Measurements from ENCODE around the gene TLCD1. TPM values are rescaled to one million over a fixed set of nuclear protein-coding genes. Genes with fewer than 3 reads are reported as not detected.

Gene TLCD1
- total RNA-seq, 4 donors from 2014 or later = 3.3 to 9.1 (median 5.8) TPM

- H3K36me3 ChIP-seq = peaks cover 0 to 35% (median 0%) of the 10 kb centered on the region in 3 donors
- DNase-seq = no peak
- peaks cover 9 to 38% (median 21%) of the 10 kb centered on the region in 4 donors for H3K4me1 ChIP-seq
- H3K4me3 ChIP-seq = peak overlapping the region in 3 of 4 donors; percentile 52 to 85 (median 58)
- TF ChIP-seq CTCF (IDR thresholded peaks at IDR 0.05) (no peak), POLR2A (IDR thresholded peaks at IDR 0.05) (no peak)
- H3K27me3 ChIP-seq = no peaks in the 10 kb centered on the region
- peak overlapping the region; percentile 62 to 92 (median 90) for H3K27ac ChIP-seq
- H3K9me3 ChIP-seq = no peaks in the 10 kb centered on the region
Observed at GRCh38 chr17:28718333-28719020, 7.6 kb downstream of the TLCD1 start.

- Histone ChIP-seq H3K4me3 (peak within 1 kb of the TSS; percentile 44 to 58 (median 52)), H3K27me3 (no peaks in the 10 kb centered on the region), H3K36me3 (peaks cover 0 to 28% (median 0%) of the 10 kb centered on the region in 3 donors), H3K27ac (peak within 1 kb of the TSS; percentile 62 to 92 (median 90)), H3K4me1 (peaks cover 9 to 38% (median 21%) of the 10 kb centered on the region in 4 donors), H3K9me3 (no peaks in the 10 kb centered on the region)
- no peak for TF ChIP-seq POLR2A (IDR thresholded peaks at IDR 0.05)
- no peak for TF ChIP-seq CTCF (IDR thresholded peaks at IDR 0.05)
- DNase-seq = peak in 2 of 3 donors; percentile 52 to 71
Observed at GRCh38 chr17:28717578-28718332, 8.3 kb downstream of the TLCD1 start, which contains the start of gene RAB34. TSS of gene RAB34 (minus strand) at chr17:28717868. CDS start at chr17:28717266, 602 bp downstream.

GRCh38 chr17:28716740-28717577, 9.1 kb downstream of the TLCD1 start:
- Histone ChIP-seq H3K27ac (peak overlapping the region; percentile 62 to 92 (median 90)), H3K36me3 (peaks cover 0 to 20% (median 0%) of the 10 kb centered on the region in 3 donors), H3K27me3 (no peaks in the 10 kb centered on the region), H3K4me3 (peak overlapping the region; percentile 44 to 58 (median 52)), H3K9me3 (no peaks in the 10 kb centered on the region), H3K4me1 (peaks cover 9 to 42% (median 19%) of the 10 kb centered on the region in 4 donors)
- no peak for TF ChIP-seq CTCF (IDR thresholded peaks at IDR 0.05)
- no peak for TF ChIP-seq POLR2A (IDR thresholded peaks at IDR 0.05)
- DNase-seq = no peak

- H3K4me1 ChIP-seq = peaks cover 0 to 35% (median 8%) of the 10 kb centered on the region in 4 donors
- peaks cover 0 to 13% (median 0%) of the 10 kb centered on the region in 3 donors for H3K36me3 ChIP-seq
- no peak for DNase-seq
- H3K9me3 ChIP-seq = no peaks in the 10 kb centered on the region
- H3K4me3 ChIP-seq = no peak overlapping the region
- H3K27ac ChIP-seq = no peak overlapping the region
- TF ChIP-seq CTCF (IDR thresholded peaks at IDR 0.05) = no peak
- TF ChIP-seq POLR2A (IDR thresholded peaks at IDR 0.05) = no peak
- no peaks in the 10 kb centered on the region for H3K27me3 ChIP-seq
Observed at GRCh38 chr17:28715217-28715616, 10.8 kb downstream of the TLCD1 start.

- no peak for DNase-seq
- Histone ChIP-seq H3K4me1 (peaks cover 0 to 44% (median 7%) of the 10 kb centered on the region in 4 donors), H3K4me3 (no peak overlapping the region), H3K9me3 (no peaks in the 10 kb centered on the region), H3K27me3 (no peaks in the 10 kb centered on the region), H3K27ac (no peak overlapping the region), H3K36me3 (peaks cover 0 to 13% (median 0%) of the 10 kb centered on the region in 3 donors)
- TF ChIP-seq CTCF (IDR thresholded peaks at IDR 0.05) (peak in 1 of 6 experiments; percentile 13), POLR2A (IDR thresholded peaks at IDR 0.05) (no peak)
Observed at GRCh38 chr17:28714281-28714680, 11.8 kb downstream of the TLCD1 start.
